ENCODE measurements around the gene TMEM214. TPM values are rescaled to one million over a fixed set of nuclear protein-coding genes. Genes with fewer than 3 reads are reported as not detected.

TMEM214 gene
- total RNA-seq, 1 donor, result 70.4 TPM

- TF ChIP-seq CTCF (IDR thresholded peaks at IDR 0.05; ENCODE audit: insufficient read depth, low read depth, low read length), result no peak
Measured at GRCh38 chr2:27053321-27053720, 20.6 kb downstream of the TMEM214 start.

GRCh38 chr2:27053776-27054175, 21.0 kb downstream of the TMEM214 start:
- no peak for TF ChIP-seq CTCF (IDR thresholded peaks at IDR 0.05; ENCODE audit: insufficient read depth, low read depth, low read length)
- no peak for DNase-seq (ENCODE audit: low read depth)
- no peak overlapping the region for H3K4me3 ChIP-seq (ENCODE audit: low read depth, low read length)

More at GRCh38 chr2:27053321-27053720, 20.6 kb downstream of the TMEM214 start:
- no peak overlapping the region for H3K4me3 ChIP-seq (ENCODE audit: low read depth, low read length)
- DNase-seq (ENCODE audit: low read depth), result no peak

GRCh38 chr2:27054721-27055120, 22.0 kb downstream of the TMEM214 start:
- no peak for TF ChIP-seq CTCF (IDR thresholded peaks at IDR 0.05; ENCODE audit: insufficient read depth, low read depth, low read length)

GRCh38 chr2:27057184-27057583, 24.4 kb downstream of the TMEM214 start:
- no peak for DNase-seq (ENCODE audit: low read depth)
- no peak for TF ChIP-seq CTCF (IDR thresholded peaks at IDR 0.05; ENCODE audit: insufficient read depth, low read depth, low read length)
- no peak overlapping the region for H3K4me3 ChIP-seq (ENCODE audit: low read depth, low read length)

More at GRCh38 chr2:27054721-27055120, 22.0 kb downstream of the TMEM214 start:
- H3K4me3 ChIP-seq (ENCODE audit: low read depth, low read length), result no peak overlapping the region
- no peak for DNase-seq (ENCODE audit: low read depth)

- H3K4me3 ChIP-seq (ENCODE audit: low read depth, low read length), result no peak overlapping the region
- DNase-seq (ENCODE audit: low read depth), result no peak
- no peak for TF ChIP-seq CTCF (IDR thresholded peaks at IDR 0.05; ENCODE audit: insufficient read depth, low read depth, low read length)
Measured at GRCh38 chr2:27058210-27058609, 25.4 kb downstream of the TMEM214 start.

GRCh38 chr2:27059141-27059820, 26.5 kb downstream of the TMEM214 start:
- DNase-seq (ENCODE audit: low read depth), result no peak
- H3K4me3 ChIP-seq (ENCODE audit: low read depth, low read length), result no peak overlapping the region
- no peak for TF ChIP-seq CTCF (IDR thresholded peaks at IDR 0.05; ENCODE audit: insufficient read depth, low read depth, low read length)

GRCh38 chr2:27060323-27060722, 27.6 kb downstream of the TMEM214 start:
- TF ChIP-seq CTCF (IDR thresholded peaks at IDR 0.05; ENCODE audit: insufficient read depth, low read depth, low read length), result no peak
- DNase-seq (ENCODE audit: low read depth), result no peak
- H3K4me3 ChIP-seq (ENCODE audit: low read depth, low read length), result no peak overlapping the region

Measured in fibroblast of villous mesenchyme (primary cell).